Tongue (tissue), 2 donors: ENCODE data around the gene PHF21B. TPM values are rescaled to one million over a fixed set of nuclear protein-coding genes. Genes with fewer than 3 reads are reported as not detected.

Source experiments
- DNase-seq: peaks from one replicate; pipeline ENCODE4 v3.0.0-alpha.2; 2015
- total RNA-seq: library from RNA; depleted of rRNA; stranded (reverse); fragments of >200 nt; gene quantifications from one replicate; pipeline ENCODE4 v1.2.3, GENCODE V29; 2014

Gene PHF21B
- total RNA-seq, 1 donor from 2014 or later = 0.21 TPM

- DNase-seq = no peak
Measured at GRCh38 chr22:44840611-44841322, 169.0 kb downstream of the PHF21B start.

- DNase-seq = peak; percentile 17
Measured at GRCh38 chr22:44839721-44840120, 170.1 kb downstream of the PHF21B start.

- DNase-seq = peak; percentile 13
Measured at GRCh38 chr22:44839061-44839460, 170.7 kb downstream of the PHF21B start.

GRCh38 chr22:44838316-44839016, 171.3 kb downstream of the PHF21B start:
- peak; percentile 85 for DNase-seq

- no peak for DNase-seq
Measured at GRCh38 chr22:44837481-44837880, 172.3 kb downstream of the PHF21B start.

- DNase-seq = no peak
Measured at GRCh38 chr22:44834065-44834464, 175.7 kb downstream of the PHF21B start.

- no peak for DNase-seq
Measured at GRCh38 chr22:44831885-44832284, 177.9 kb downstream of the PHF21B start.

Other genes starting within 250 kb of the PHF21B start
- 49.0 TPM for gene NUP50, start 153.9 kb upstream of the PHF21B start, total RNA-seq
- 30.1 TPM for gene KIAA0930, start 230.9 kb upstream of the PHF21B start, total RNA-seq